Right atrium auricular region (tissue), 2 donors: ENCODE data around the gene WWC2. TPM values are rescaled to one million over a fixed set of nuclear protein-coding genes. Genes with fewer than 3 reads are reported as not detected.

Source experiments
- DNase-seq: peaks from one replicate; pipeline ENCODE4 v3.0.0-alpha.2; 2019; ENCODE audit warnings: low spot score
- H3K27ac ChIP-seq, 2 donors: fragments of 200-600 bp; sonication (generic); 1 replicate in 1 of 2; 2 replicates in 1 of 2; pipeline ENCODE4 v1.5.1; 2016 to 2019
- H3K27me3 ChIP-seq, 2 donors: fragments of 200-600 bp; sonication (generic); one replicate each; pipeline versions ENCODE4 v1.5.1 to v1.6.0; 2017 to 2019
- H3K36me3 ChIP-seq: fragments of 200-600 bp; sonication (generic); one replicate; pipeline ENCODE4 v1.5.1; 2016
- H3K4me1 ChIP-seq, 2 donors: fragments of 200-600 bp; sonication (generic); one replicate each; pipeline versions ENCODE4 v1.5.1 to v1.6.0; 2017 to 2019
- H3K4me3 ChIP-seq, 2 donors: fragments of 200-600 bp; sonication (generic); 1 replicate in 1 of 2; 2 replicates in 1 of 2; pipeline ENCODE4 v1.5.1; 2017 to 2019; ENCODE audit warnings: mild to moderate bottlenecking in 1 of 2, moderate library complexity in 1 of 2
- H3K9me3 ChIP-seq, 2 donors: fragments of 200-600 bp; sonication (generic); one replicate each; pipeline ENCODE4 v1.5.1; 2019
- total RNA-seq, 2 donors: library from RNA; depleted of rRNA; stranded (reverse); fragments of >200 nt; gene quantifications; one replicate each; pipeline ENCODE4 v1.1.0, GENCODE V29; 2016
- TF ChIP-seq, protein P1 (sequence below), 2 donors: fragments of 200-600 bp; sonication (generic); IDR thresholded peaks; one replicate each; pipeline ENCODE4 v1.5.1; 2019; ENCODE audit warnings: antibody characterized with exemption in 2 of 2

Gene WWC2
- total RNA-seq, 2 donors from 2014 or later = 22.4 to 22.7 TPM

DNA sequence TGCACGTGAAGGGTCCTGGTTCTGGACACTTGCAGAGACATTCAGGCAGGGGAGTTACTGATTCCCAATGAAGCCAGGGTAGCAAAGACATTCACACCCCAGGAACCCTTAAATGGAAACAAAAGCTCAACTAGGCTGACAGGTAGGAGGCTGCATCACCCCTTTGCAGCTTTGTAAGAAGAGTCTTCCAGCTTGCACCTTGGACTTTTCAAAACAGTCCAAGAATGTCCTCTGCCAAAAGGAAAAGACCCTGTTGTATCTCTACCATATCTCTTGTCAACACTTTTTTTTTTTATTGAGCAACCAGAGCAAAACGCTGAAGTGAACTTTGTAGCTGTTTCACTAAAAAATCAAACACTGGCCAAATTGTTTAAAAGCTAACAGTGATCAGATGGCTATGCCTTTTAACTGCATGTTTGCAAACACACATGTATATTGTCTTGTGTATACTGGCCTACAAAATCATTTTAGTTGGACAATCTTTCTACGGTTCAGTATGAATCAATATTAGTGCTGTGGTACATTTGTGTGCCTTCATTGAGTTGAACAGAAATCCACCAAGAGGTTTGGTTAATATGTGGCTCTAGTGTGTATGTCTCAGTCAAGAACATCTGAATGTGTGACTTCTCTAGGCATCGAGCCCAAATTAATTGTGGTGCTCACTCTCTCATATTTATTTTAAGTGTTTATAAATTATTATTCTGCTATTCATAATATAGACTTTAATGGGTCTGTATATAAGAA, 18.5 kb upstream of the WWC2 start:
- TF ChIP-seq, protein P1, sequence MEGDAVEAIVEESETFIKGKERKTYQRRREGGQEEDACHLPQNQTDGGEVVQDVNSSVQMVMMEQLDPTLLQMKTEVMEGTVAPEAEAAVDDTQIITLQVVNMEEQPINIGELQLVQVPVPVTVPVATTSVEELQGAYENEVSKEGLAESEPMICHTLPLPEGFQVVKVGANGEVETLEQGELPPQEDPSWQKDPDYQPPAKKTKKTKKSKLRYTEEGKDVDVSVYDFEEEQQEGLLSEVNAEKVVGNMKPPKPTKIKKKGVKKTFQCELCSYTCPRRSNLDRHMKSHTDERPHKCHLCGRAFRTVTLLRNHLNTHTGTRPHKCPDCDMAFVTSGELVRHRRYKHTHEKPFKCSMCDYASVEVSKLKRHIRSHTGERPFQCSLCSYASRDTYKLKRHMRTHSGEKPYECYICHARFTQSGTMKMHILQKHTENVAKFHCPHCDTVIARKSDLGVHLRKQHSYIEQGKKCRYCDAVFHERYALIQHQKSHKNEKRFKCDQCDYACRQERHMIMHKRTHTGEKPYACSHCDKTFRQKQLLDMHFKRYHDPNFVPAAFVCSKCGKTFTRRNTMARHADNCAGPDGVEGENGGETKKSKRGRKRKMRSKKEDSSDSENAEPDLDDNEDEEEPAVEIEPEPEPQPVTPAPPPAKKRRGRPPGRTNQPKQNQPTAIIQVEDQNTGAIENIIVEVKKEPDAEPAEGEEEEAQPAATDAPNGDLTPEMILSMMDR (IDR thresholded peaks at IDR 0.05) = no peak
- Histone ChIP-seq H3K4me1 (no peaks in the 10 kb centered on the region), H3K9me3 (no peaks in the 10 kb centered on the region), H3K27ac (no peak overlapping the region), H3K27me3 (no peaks in the 10 kb centered on the region), H3K4me3 (no peak overlapping the region), H3K36me3 (no peaks in the 10 kb centered on the region)
- DNase-seq = no peak

DNA sequence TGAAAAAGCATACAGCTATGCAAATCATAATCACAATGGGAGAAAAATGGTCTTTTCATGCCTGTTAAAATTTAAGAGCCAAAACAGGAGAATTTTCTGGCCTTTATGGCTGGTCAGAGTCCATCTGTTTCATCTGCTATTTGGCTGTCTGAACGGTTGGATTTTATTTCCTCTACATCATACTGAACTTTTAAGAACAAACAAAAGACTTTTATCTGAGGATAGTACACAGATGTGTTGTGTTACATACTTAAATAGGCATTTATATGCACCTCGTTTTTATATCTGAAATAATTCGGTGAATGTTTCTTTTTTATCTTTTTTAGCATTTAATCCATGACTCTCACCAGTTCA, 18.0 kb upstream of the WWC2 start:
- no peaks in the 10 kb centered on the region for H3K36me3 ChIP-seq
- no peak overlapping the region for H3K27ac ChIP-seq
- H3K4me1 ChIP-seq = no peaks in the 10 kb centered on the region
- TF ChIP-seq, protein P1 (IDR thresholded peaks at IDR 0.05) = no peak
- no peaks in the 10 kb centered on the region for H3K27me3 ChIP-seq
- no peaks in the 10 kb centered on the region for H3K9me3 ChIP-seq
- DNase-seq = no peak
- H3K4me3 ChIP-seq = no peak overlapping the region

DNA sequence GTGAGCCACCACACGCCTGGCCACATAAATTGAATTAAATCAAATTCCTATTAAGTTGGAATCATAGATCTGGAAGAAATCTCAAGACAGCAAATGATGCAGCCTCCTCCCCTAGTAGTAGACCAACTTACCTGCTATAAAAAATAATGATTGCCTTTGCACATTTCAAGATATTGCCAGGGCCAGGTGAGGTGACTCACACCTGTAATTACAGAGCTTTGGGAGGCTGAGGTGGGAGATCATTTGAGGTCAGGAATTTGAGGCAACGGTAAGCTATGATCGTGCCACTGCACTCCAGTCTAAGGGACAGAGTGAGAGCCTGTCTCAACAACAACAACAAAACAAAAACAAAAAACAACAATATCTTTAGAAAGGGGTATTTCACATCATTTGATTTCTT, 17.0 kb upstream of the WWC2 start:
- H3K4me3 ChIP-seq = no peak overlapping the region
- H3K9me3 ChIP-seq = no peaks in the 10 kb centered on the region
- no peaks in the 10 kb centered on the region for H3K4me1 ChIP-seq
- H3K27me3 ChIP-seq = no peaks in the 10 kb centered on the region
- no peak overlapping the region for H3K27ac ChIP-seq
- H3K36me3 ChIP-seq = no peaks in the 10 kb centered on the region
- no peak for DNase-seq
- TF ChIP-seq, protein P1 (IDR thresholded peaks at IDR 0.05) = no peak

DNA sequence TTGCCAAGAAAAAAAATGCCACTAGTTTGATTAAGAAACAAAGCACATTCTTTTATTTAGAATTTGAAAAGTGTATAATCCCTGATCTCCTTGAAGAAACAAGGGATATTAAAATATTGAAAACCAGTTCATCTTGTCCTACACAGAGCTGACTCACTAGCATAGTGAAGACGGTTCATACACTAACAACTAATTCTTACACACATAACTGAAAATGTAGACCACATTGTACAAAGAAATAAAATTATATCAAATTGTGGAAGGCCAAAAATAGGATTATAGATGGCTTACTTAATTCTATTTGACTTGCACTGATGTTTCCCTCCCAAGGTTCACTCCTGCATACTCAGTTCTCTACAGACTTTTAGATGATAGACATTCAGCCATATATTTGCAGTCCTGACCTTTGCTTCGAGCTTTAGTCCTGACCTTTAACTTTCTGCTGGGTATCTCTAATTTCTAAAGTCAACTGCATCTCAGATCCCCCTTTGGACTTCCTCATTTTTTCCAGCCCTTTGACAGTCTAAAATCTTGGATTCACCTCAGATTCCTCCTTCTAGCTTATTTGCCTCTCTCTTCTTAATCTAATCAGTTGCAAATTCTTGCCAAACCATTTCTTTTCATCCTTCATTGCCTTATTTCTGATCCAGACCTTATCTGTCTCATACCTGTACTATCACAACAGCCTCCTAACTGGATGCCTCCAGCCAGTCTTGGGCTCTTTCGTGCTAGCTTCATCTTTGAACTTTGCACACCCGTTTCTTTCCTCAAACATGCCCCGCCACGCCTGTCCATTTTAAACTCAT, 4.5 kb upstream of the WWC2 start:
- Histone ChIP-seq H3K4me3 (no peak overlapping the region), H3K4me1 (peaks cover 0 to 11% of the 10 kb centered on the region in 2 donors), H3K9me3 (no peaks in the 10 kb centered on the region), H3K27me3 (no peaks in the 10 kb centered on the region), H3K36me3 (no peaks in the 10 kb centered on the region), H3K27ac (no peak overlapping the region)
- no peak for DNase-seq
- TF ChIP-seq, protein P1 (IDR thresholded peaks at IDR 0.05) = no peak

DNA sequence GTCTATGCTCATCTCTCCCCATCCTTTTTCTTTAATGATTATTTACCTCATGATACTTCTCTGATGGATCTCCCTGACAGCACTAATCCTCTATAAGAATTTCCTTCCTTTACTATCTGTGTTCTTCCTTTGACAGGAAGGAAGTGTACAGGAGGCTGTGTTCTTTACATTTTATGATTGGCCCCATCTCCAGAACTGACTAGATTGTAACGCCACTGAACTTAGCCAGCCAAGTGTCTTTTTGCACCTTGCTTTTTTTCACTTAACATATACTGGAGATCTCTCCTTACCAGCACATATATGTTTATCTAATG, 3.9 kb upstream of the WWC2 start:
- DNase-seq = no peak
- H3K27ac ChIP-seq = no peak overlapping the region
- no peak overlapping the region for H3K4me3 ChIP-seq
- TF ChIP-seq, protein P1 (IDR thresholded peaks at IDR 0.05) = no peak
- no peaks in the 10 kb centered on the region for H3K27me3 ChIP-seq
- H3K36me3 ChIP-seq = no peaks in the 10 kb centered on the region
- H3K9me3 ChIP-seq = no peaks in the 10 kb centered on the region
- H3K4me1 ChIP-seq = peaks cover 0 to 14% of the 10 kb centered on the region in 2 donors
